B cell (primary cell): ENCODE data around the gene HSPB7. TPM values are rescaled to one million over a fixed set of nuclear protein-coding genes. Genes with fewer than 3 reads are reported as not detected.

ENCODE experiments used
- ATAC-seq: fragments of 200-7000 bp; cut with Tn5 transposase; one replicate; pipeline ENCODE4 v1.10.0; 2021; ENCODE audit warnings: low read depth, mild to moderate bottlenecking, moderate number of reproducible peaks, moderate library complexity
- CTCF ChIA-PET: fragments of 350-600 bp; sonication (Branson Sonifier 250); formaldehyde crosslinking; loops from one replicate; lab custom pipeline; 2021; ENCODE audit warnings: antibody characterized with exemption, inconsistent platforms; lab: Charles Lee
- POLR2A ChIA-PET: fragments of 350-600 bp; sonication (Branson Sonifier 250); formaldehyde crosslinking; loops from one replicate; lab custom pipeline; 2021; ENCODE audit warnings: antibody characterized with exemption; lab: Charles Lee
- DNase-seq: peaks from one replicate; pipeline ENCODE4 v3.0.0; 2013
- H2AFZ ChIP-seq: 2 replicates; pipeline ENCODE4 v1.6.1; 2012; ENCODE audit warnings: mild to moderate bottlenecking, low read depth, low read length; ENCODE audit not compliant: insufficient read depth, poor library complexity, severe bottlenecking
- H3K27ac ChIP-seq, 2 donors: 1 replicate in 1 of 2; 2 replicates in 1 of 2; pipeline ENCODE4 v1.5.1; 2012 to 2013; ENCODE audit warnings: low read length in 2 of 2, mild to moderate bottlenecking in 2 of 2, moderate library complexity in 1 of 2
- H3K27me3 ChIP-seq, 4 experiments: fragments of 200-600 bp in 1 of 4; sonication (generic) in 1 of 4; replicated peaks in 1 of 4; 1 replicate in 2 of 4; 2 replicates in 2 of 4; pipeline versions ENCODE4 v1.6.1 to v1.7.0; 2013 to 2016; ENCODE audit warnings: low read length in 3 of 4, mild to moderate bottlenecking in 2 of 4, mixed read lengths in 1 of 4, moderate library complexity in 1 of 4; ENCODE audit not compliant: insufficient read depth in 4 of 4, control insufficient read depth in 3 of 4; ENCODE audit errors: control extremely low read depth in 1 of 4
- H3K36me3 ChIP-seq, 2 experiments: replicated peaks in 1 of 2; 1 replicate in 1 of 2; 2 replicates in 1 of 2; pipeline versions ENCODE4 v1.6.1 to v1.7.1; 2013; ENCODE audit warnings: low read length in 1 of 2; ENCODE audit not compliant: insufficient read depth in 2 of 2, control insufficient read depth in 1 of 2; ENCODE audit errors: control extremely low read depth in 1 of 2, extremely low read depth in 1 of 2
- H3K4me1 ChIP-seq, 2 donors: fragments of 200-600 bp in 1 of 2; sonication (generic) in 1 of 2; 1 replicate in 1 of 2; 2 replicates in 1 of 2; pipeline versions ENCODE4 v1.5.1 to v1.6.1; 2013 to 2017; ENCODE audit warnings: low read length in 2 of 2; ENCODE audit not compliant: control insufficient read depth in 2 of 2, insufficient read depth in 2 of 2
- H3K4me2 ChIP-seq: replicated peaks from 2 replicates; pipeline ENCODE3; 2012; ENCODE audit warnings: mild to moderate bottlenecking, low read depth, low read length; ENCODE audit not compliant: poor library complexity, severe bottlenecking
- H3K4me3 ChIP-seq, 5 experiments: fragments of 200-600 bp in 1 of 5; sonication (generic) in 1 of 5; 1 replicate in 3 of 5; 2 replicates in 2 of 5; pipeline versions ENCODE4 v1.5.1 to v1.7.0; 2011 to 2016; ENCODE audit warnings: low read length in 4 of 5, mild to moderate bottlenecking in 4 of 5, low read depth in 2 of 5, control low read depth in 1 of 5, moderate library complexity in 1 of 5; ENCODE audit not compliant: insufficient read depth in 1 of 5; ENCODE audit errors: control extremely low read depth in 1 of 5, extremely low read depth in 1 of 5
- H3K79me2 ChIP-seq: fragments of 200-600 bp; sonication (generic); one replicate; pipeline ENCODE4 v1.6.0; 2016; ENCODE audit warnings: low read length; ENCODE audit not compliant: control insufficient read depth, insufficient read depth
- H3K9ac ChIP-seq: fragments of 200-600 bp; sonication (generic); 2 replicates; pipeline ENCODE4 v1.6.1; 2017; ENCODE audit warnings: mild to moderate bottlenecking, low read length, moderate library complexity
- H3K9me3 ChIP-seq, 3 donors: one replicate each; pipeline versions ENCODE4 v1.6.1 to v1.7.1; 2013; ENCODE audit warnings: low read length in 2 of 3; ENCODE audit not compliant: control insufficient read depth in 2 of 3, insufficient read depth in 1 of 3; ENCODE audit errors: control extremely low read depth in 1 of 3
- H4K20me1 ChIP-seq: 2 replicates; pipeline ENCODE4 v1.6.0; 2012; ENCODE audit warnings: mild to moderate bottlenecking, low read length; ENCODE audit not compliant: insufficient read depth, control insufficient read depth, poor library complexity, severe bottlenecking
- H3K27ac Mint-ChIP-seq: one replicate; pipeline ENCODE4 v1.8.0; 2021; ENCODE audit warnings: mixed read lengths
- H3K27me3 Mint-ChIP-seq: one replicate; pipeline ENCODE4 v1.8.0; 2021; ENCODE audit warnings: mixed read lengths
- H3K4me1 Mint-ChIP-seq: one replicate; pipeline ENCODE4 v1.8.0; 2021; ENCODE audit warnings: mixed read lengths
- H3K4me3 Mint-ChIP-seq: one replicate; pipeline ENCODE4 v1.8.0; 2021; ENCODE audit warnings: mixed read lengths
- H3K9me3 Mint-ChIP-seq: one replicate; pipeline ENCODE4 v1.8.0; 2022; ENCODE audit warnings: mixed read lengths; ENCODE audit not compliant: insufficient read depth
- CTCF ChIP-seq: fragments of 200-600 bp; IDR thresholded peaks from one replicate; pipeline ENCODE4 v1.8.0; 2022; ENCODE audit warnings: antibody characterized with exemption, mild to moderate bottlenecking
- EZH2 ChIP-seq: IDR thresholded peaks from 2 replicates; pipeline ENCODE4 v1.6.1; 2012; ENCODE audit warnings: borderline replicate concordance, low read depth, mild to moderate bottlenecking, moderate library complexity, low read length; ENCODE audit not compliant: insufficient read depth, poor library complexity, severe bottlenecking
- WGBS: methylation state at CpG from one replicate; pipeline ENCODE4 v1.1.5; 2013; ENCODE audit warnings: missing lambda C conversion rate; ENCODE audit not compliant: insufficient coverage; 5-methylcytosine and 5-hydroxymethylcytosine counted together
- intact Hi-C: fragments of 100-400 bp; cut with micrococcal nuclease; formaldehyde crosslinking; loops from one replicate; pipeline ENCODE4 v1.10.0; 2022
- polyA plus RNA-seq: library from polyadenylated mRNA; depleted of rRNA; stranded (reverse); fragments of >200 nt; gene quantifications from 2 replicates; pipeline ENCODE4 v1.2.3, GENCODE V29; 2012
- total RNA-seq, 2 donors: library from RNA; stranded (reverse); fragments of 120-200 nt in 1 of 2; gene quantifications; 1 replicate in 1 of 2; 2 replicates in 1 of 2; pipeline versions ENCODE4 v1.2.3 to v1.2.4, GENCODE V29; 2013 to 2022

Gene HSPB7
- total and polyA plus RNA-seq, 2 donors (not counting 1 experiment from before 2014, with no cell fraction given) = not detected

DNA sequence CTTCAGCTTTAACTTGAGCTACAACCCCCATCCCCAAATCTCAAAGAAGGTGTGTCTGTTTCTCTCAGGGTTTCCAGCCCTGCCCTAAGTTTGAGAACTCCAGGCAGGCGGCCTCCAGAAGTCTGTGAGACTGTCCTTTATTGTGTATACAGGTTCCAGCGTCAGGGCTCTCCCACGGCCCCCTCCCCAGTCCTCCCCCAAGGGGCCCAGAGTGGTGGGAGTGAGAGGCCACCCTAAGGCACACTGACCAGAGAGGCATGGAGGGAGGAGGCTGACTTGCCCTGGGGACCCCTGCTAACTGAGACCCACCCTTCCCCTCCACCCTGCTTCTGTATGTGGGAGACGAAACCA, 4.0 kb downstream of the HSPB7 start:
- CTCF ChIA-PET = interaction anchor here (0.9 to 1.8 kb wide), 2 partner anchors 9 to 200 kb away, joined by 3 to 7 read pairs; no protein-coding TSS in a partner anchor
- Histone ChIP-seq H3K4me1 (peaks cover 18 to 32% of the 10 kb centered on the region in 2 donors), H3K4me3 (no peak overlapping the region), H4K20me1 (no peaks in the 10 kb centered on the region), H3K9me3 (no peaks in the 10 kb centered on the region), H3K9ac (no peak overlapping the region), H3K4me2 (no peak overlapping the region), H3K79me2 (no peaks in the 10 kb centered on the region), H3K27me3 (no peaks in the 10 kb centered on the region), H2AFZ (no peak overlapping the region), H3K27ac (no peak overlapping the region), H3K36me3 (no peaks in the 10 kb centered on the region)
- POLR2A ChIA-PET = no interaction called here
- intact Hi-C loops = no loop called here
- Mint-ChIP-seq H3K4me3 (peak overlapping the region; percentile 74), H3K27ac (peak overlapping the region; percentile 20), H3K4me1 (peaks cover 28% of the 10 kb centered on the region), H3K27me3 (no peaks in the 10 kb centered on the region), H3K9me3 (no peaks in the 10 kb centered on the region)
- ATAC-seq (no peak), DNase-seq (no peak)
- no CpG with 5 or more reads among the region's 4 CpGs for WGBS
- TF ChIP-seq EZH2 (no peak), CTCF (no peak)

DNA sequence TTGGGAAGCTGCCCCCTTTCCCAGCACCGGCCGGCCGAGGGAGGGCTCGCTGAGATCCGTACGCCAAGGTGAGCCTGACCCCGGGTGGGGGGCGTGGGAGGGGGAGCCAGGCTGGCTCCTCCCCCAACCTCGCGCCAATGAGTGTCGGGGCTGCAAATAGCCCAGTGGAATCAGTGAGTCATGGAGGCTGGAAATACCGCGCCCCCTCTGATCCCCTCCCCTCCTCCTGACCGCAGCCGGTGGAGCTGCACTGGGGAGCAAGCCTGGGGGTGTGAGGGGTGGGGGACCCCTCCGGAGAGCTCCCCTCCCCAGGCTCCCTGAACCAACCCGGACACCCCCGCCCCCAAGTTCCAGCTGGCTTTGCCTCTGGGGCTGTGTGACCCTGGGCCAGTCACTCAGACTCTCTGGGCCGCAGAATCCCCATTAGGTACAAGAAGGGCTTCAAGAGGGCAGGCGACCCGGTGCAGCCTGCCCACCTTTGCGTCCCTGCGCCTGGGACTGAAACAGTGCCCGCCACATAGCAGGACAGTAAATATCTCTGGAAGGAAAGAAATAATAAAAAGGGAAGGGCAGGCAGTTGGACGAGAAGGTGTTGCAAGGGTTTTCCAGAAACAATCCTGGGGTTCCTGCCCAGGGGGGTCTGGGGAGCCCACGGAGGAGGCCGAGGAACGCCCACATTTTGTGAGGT, 4.5 kb downstream of the HSPB7 start:
- H2AFZ ChIP-seq = peak overlapping the region; percentile 82
- DNase-seq = peak; percentile 40
- no peaks in the 10 kb centered on the region for H3K9me3 Mint-ChIP-seq
- H3K9ac ChIP-seq = peak overlapping the region; percentile 65
- ChIA-PET CTCF (interaction anchor here (1.8 kb wide), 1 partner anchor 8 kb away, joined by 7 read pairs; no protein-coding TSS in a partner anchor), POLR2A (no interaction called here)
- peak overlapping the region; percentile 41 for H3K27ac Mint-ChIP-seq
- no peaks in the 10 kb centered on the region for H4K20me1 ChIP-seq
- WGBS = 38% methylated on average over 22 of the region's 28 CpGs
- H3K36me3 ChIP-seq = no peaks in the 10 kb centered on the region
- H3K4me2 ChIP-seq = peak overlapping the region; percentile 94
- intact Hi-C loops = no loop called here
- ATAC-seq = peak; percentile 54
- peaks cover 28% of the 10 kb centered on the region for H3K4me1 Mint-ChIP-seq
- TF ChIP-seq EZH2 (no peak), CTCF (no peak)
- H3K27ac ChIP-seq = peak overlapping the region in 1 of 2 donors; percentile 36
- no peaks in the 10 kb centered on the region for H3K27me3 ChIP-seq
- no peaks in the 10 kb centered on the region for H3K27me3 Mint-ChIP-seq
- H3K79me2 ChIP-seq = no peaks in the 10 kb centered on the region
- H3K4me3 ChIP-seq = peak overlapping the region in 4 of 5 experiments; percentile 21 to 64 (median 52)
- no peaks in the 10 kb centered on the region for H3K9me3 ChIP-seq
- H3K4me1 ChIP-seq = peaks cover 18 to 32% of the 10 kb centered on the region in 2 donors
- H3K4me3 Mint-ChIP-seq = peak overlapping the region; percentile 74
